ENCODE data around the gene RALGDS.

- TF ChIP-seq CTCF (conservative IDR thresholded peaks at IDR 0.05; ENCODE audit: low read length), result no peak
- TF ChIP-seq EZH2phosphoT487 (IDR thresholded peaks at IDR 0.05; ENCODE audit: borderline replicate concordance, low read depth, low read length), result no peak
Observed at GRCh38 chr9:133060417-133060841, 60.6 kb downstream of the RALGDS start.

Measured in OCI-LY7 (cell line).